Limb (tissue), 2 donors: ENCODE measurements around the gene HPSE2.

Source experiments
- DNase-seq, 2 donors: peaks; one replicate each; pipeline ENCODE4 v3.0.0-alpha.2; 2016; ENCODE audit errors: extremely low spot score in 2 of 2

Gene HPSE2

DNA sequence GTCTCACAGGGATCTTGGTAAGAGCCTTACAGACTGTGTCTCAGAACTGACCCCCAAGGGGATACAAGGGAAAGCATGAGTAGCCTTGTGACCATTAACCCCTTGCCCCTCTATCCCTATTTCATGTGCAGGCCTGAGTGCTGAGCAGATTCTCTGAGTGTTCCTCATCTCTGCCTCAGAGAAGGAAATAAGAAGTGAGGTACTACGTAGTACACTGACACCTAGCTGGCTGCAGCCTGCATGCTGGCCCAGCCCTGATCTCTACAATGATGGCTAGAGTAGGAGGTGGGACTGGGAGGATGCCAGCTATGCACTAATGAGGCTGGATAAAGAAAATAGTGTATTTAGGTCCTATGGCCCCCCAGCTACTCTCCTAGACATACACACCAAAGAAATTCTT lies 614.0 kb downstream of the HPSE2 start:
- no peak for DNase-seq

DNA sequence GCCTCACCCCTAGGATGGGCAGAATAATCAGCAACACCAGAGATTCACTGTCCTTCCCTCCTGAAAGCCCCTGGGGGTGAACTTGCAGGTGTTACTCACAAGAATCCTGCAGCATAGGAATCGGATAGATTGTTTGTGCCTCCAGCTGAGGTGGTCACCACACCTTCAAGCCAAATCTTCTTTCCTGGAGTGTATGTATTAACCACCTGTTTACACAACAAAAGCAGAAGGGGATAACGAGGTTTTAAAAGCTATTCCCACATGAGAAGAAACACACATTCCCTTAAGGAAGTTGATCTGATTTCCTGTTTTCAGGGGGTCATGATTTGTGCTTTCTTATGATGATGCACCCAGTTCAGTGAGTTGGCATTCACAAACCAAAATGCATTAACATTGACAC lies 615.1 kb downstream of the HPSE2 start:
- no peak for DNase-seq

DNA sequence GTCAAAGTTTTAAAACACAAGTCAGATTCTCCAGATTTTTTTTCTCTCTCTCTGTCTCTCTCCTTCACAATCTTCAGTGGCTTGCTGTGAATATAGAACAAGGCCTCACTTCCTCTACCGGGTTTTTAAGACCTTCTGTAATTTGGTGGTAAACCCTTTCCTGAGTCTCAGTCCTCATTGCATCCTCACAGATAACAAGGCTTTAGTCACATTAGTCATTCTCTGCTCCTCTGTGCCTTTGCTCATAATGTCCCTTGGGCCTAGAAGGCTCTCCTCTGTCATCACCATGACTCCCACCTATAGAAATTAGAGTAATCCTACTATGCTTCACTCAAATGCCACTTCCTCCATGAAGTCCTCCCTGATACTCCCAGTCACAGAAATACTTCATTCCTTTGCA lies 616.2 kb downstream of the HPSE2 start:
- no peak for DNase-seq

DNA sequence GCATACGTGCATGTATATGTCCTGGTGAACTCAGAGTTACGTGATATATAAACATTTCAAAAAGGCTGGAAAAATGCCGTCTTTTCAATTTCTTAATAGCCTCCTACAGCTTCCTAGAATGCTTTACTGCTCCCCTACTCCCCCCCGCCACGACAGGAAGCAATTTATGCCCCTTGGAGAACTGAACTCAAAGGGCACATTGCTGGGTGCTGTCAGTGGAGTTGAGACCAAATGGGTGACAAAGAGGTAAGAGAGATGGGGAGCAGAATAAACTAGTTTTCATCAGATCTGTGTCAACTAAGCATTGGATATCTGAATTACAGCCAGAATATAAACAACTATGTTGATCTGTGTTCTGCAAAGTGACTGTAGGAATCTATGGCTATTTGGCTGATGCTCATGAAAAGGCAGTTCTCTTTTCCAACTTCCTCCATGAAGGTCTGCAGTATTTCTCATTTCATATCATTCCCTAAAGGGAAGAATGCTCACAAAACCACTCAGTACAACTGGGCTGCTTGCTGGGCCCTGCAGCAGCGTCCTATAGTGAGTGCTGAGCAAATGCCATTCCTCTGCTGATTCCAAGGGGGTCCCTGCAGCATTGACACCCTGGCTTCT lies 617.6 kb downstream of the HPSE2 start:
- no peak for DNase-seq

DNA sequence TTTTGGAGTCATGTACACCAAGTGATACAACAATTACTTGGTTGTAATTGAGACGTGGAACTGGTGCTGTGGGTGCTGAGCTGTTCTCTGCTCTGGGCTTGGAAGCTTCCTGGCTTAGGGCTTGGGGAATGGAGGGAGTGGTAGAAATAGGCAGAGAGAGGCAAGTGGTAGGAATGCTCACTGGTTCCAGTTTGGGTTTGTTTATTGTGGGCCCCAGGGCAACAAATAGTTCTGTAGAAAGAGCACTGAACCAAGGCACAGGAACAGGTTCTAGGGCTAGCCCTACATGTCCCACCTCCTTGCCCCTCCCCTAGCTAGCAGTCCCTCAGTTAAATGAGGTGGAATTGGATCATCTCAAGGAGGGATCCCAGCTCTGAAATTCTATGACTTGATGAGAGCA lies 622.2 kb downstream of the HPSE2 start:
- no peak for DNase-seq

DNA sequence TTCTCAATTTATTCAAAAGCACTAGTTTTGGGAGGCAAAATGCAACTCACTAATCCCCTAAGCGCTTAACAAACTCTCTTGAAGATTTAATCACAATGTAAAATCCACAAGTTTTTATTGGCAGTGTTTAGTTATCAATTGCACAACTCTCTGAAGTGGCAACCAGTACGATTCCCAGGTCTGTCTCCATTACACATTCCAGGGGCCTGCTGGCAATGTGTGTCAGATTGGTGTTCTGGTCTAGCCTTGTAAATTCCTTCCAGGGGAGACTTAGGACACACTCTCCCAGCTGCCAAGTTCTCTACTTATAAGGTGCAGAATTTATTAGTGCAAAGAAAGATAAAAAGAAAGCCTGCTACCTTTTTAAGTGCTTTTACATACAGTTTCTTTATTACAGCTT lies 624.2 kb downstream of the HPSE2 start:
- no peak for DNase-seq

DNA sequence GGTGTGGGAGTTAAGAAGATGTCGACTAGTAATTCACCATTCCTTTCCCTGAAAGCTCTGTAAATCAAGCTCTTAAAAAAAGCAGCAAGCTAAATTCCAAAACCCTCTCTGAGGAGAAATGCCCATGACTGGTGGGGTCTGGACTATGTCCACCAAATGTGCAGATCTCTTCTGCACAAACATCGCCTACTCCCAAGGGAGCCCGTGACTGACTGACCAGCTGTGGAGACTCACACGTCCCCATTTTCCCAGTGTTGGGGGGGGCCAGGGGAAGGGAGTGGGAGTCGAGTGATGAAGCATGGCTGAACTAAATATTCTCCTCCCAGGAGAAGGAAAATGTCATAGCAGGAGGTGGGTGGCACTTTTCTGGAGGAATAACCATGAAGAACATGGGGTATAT lies 624.8 kb downstream of the HPSE2 start:
- DNase-seq = no peak

DNA sequence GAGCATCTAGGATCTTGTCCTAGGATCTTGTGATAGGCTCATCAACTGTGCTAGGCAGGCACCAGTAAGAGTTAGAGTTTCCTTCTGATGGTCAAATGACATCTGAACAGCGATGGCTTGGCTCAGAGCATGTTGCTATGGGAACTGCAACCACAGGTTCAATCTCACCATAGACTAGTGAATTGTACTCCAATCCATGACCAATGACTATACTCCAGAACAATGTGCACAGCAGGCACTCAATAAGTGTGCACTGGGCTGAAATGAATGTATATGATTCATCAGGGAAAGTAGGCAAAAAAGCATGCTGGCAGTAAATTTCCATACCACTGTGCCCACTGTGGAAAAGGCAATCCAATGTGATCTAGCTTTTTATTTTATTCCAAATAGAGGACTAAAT lies 625.4 kb downstream of the HPSE2 start:
- DNase-seq = no peak

DNA sequence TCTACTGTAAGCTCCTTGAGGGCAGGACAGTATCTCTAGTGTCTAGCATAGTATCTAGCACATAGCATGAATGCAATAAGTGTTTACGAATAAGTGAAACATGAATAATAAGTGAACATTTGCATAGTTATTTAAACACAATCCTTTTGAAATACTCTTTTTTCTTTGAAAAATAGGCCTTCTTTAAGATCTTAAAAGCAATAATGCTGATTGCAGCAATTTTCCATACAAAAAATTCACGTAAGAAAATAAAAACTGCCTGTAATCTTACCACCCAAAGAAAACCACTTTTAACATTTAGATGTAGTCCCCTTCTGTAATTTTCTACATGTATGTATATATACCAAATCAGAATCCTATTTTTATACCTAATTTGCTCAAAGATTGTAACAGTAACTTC lies 626.4 kb downstream of the HPSE2 start:
- no peak for DNase-seq

DNA sequence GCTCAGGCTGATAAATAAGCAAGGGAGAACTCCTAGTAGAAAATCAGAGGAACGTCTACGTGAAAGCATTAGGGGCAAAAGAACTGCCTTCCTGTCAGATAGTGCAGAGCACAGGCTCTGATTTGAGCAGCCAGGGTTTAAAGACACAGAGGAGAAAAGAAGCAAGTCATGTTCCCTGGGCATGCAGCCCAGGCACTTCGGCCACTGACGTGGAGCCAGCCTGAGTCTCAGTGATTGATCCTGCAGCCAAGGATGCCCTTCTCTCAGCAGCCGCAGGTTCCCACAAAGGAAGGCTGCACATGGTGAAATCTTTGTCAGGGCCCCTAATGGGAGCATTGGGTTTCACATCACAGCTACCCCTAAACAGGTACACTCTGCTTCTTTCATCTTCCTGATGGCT lies 627.2 kb downstream of the HPSE2 start:
- no peak for DNase-seq

DNA sequence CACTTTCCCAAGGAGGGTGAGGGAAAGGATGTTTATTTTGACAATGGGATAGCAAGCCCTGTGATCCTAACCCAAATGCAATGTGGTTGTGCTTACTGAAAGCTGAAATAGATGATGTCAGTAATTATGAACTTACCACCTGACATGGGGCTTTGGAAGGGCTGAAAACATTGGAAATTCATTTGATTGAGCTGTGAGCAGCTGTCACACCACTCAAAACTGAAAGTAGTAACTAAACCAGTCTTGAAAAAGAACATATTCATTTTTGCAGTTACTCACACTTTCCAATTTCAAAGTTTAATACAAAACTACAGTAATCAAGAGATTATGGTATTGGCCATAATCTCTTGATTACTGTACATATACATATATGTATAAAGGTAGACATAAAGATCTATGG lies 633.4 kb downstream of the HPSE2 start:
- no peak for DNase-seq

DNA sequence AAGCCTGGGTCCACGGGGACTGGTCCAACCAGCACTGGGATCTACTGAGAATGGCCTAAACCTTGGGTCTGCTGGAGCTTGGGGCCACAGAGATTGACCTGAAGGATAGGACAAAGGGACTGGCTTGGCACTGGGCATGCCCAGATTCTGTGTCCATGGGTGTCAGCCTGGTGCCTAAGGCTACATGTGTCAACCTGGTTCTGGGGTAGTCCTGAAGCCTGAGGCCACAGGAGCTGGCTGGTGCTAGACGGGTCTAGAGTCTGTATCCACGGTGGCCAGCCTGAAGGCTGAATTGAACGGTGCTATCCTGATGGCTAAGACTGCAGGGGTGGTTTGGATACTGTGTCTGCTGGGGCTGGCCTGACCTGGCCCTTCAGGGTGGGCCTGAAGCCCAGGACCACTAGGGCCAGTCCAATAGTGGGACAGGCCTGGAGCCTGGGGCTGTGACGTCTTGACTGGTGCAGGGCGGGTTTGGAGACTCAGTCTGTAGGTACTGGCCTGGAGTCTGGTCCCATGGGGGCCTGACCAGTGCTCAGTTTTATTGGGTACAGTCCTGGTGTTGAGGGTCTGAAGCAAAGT lies 636.5 kb downstream of the HPSE2 start:
- DNase-seq = no peak

DNA sequence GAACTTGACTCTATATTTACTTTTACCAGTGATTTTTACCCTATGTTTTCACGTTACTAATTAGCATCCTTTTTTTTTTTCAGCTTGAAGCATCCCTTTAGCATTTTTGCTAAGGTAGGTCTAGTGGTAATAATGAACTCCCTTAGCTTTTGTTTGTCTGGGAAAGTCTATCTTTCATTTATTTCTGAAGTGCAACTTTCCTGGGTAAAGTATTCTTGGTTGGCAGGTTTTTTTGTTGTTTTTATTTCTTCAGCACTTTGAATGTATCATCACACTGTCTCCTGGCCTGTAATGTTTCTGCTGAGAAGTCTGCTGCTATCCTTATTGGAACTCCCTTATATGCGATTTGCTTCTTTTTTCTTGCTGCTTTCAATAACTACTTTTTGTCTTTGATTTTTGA lies 639.2 kb downstream of the HPSE2 start:
- no peak for DNase-seq

DNA sequence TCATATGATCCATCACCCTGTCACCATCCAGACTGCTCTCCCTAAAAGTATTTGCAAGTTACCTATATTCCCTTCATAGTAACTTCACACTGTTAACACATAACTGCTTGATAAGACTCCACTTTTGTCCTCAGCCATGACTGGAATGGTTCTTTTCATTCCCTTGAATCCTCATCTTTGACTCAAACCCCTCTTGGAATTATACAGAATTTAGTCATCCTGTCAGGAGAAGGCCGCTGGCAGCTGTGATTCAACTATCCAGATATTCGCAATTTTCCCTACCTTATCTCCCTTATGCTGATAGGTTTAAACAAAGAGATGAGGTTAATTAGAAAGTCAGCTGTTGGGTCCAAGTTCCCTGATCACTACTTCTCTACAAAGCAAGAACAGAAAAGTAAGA lies 646.0 kb downstream of the HPSE2 start:
- DNase-seq = no peak

DNA sequence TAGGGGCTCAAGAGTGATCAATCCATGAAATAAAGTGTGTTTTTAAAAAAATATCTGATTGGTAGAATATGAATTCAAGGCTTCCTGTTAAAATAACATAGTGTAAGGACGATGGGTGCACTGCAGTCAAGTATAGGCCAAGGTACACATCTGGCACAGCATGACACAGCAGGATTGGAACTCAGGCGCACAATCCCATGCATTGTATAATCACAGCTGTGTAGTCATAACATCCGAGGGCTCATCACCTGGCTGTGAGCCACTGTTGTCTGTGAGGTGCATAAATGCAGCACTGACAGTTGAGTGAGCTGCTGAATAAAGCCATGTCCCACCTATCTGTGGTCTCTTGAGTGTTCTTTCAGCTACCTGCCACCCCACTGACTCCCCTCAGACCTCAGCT lies 646.6 kb downstream of the HPSE2 start:
- no peak for DNase-seq

DNA sequence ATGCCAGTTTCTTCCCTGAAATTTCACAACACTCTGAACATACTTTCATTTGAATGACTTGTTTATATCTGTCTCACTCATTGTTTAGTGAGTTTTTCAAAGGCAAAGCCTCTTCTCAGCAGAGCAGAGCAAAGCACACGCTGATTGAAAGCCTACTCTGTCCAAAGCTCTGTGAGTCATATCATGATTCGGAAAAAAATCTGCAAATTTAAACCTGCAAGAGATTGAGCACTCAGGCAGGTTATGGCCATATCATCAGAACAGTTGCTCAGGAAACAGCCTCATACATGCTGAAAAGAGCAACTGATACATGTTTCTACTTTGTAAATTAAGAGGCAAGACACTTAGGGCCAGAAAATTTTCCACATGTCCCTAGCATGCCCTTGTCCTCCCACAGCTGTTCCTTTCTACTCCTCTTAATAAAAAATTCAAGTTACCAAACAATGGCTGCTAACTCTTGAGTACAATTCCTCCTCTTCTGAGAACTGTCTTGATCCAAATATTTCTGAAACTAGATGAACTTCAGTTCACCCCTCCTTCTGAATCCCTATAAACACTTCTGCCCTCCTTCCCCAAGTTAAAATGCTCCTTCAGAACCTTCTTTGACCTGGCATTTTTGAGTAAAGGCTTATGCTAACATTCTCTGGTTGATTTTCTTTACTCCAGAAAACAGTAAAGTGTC lies 648.4 kb downstream of the HPSE2 start:
- no peak for DNase-seq

DNA sequence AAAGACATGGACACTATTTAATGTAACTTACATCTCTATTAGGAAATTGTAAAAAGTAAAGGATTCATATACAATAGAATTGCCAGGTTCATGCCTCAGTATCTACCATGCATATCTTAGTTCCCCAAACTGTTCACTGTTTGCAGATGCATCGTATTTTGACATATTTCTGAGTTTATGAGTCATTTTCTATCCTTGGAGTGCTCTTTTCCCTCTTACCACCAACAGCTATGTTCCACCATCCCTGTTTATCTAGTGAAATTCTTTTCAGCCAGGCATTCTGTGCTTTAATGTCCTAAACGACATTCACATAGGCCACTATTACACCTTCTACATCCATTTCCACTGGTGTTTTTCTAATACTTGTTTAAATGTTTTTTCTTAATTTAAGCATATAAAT lies 649.6 kb downstream of the HPSE2 start:
- DNase-seq = no peak

DNA sequence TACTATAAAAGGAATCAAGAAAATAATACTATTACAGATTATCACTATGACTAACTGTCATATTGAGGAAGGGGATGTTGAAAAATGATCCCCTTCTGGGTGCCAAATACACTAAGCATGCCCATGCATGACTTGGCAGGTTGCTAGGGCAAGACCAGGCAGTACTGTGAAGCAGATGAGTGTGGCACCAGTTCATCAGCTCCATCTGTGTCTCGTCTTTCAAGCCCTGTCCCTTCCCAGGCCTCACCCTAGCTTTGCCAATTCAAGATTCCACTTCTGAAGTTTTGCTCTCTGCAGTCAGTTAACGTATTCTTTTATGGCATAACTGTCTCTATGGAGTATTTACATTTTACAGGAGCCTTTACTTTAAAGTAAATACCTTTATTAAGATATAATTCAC lies 653.3 kb downstream of the HPSE2 start:
- DNase-seq = no peak

DNA sequence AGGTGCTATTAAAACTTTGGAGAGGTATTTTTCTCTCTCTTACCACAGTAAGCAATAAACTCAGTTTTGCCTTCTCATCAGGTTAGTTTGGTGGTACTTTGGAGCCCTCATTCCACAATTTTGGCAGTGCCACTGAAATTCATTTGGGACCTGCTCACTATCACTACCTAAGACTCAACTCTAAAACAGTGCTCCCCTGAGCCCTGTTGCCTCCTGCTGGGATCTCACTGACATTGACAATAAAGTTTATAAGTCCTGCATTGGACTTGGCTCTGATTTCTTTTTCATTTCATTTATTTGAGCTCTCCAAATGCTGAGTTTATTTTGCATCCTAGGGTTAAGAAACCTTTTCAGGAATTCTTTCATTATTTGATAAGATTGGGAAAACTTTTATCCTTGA lies 658.1 kb downstream of the HPSE2 start:
- DNase-seq = no peak

DNA sequence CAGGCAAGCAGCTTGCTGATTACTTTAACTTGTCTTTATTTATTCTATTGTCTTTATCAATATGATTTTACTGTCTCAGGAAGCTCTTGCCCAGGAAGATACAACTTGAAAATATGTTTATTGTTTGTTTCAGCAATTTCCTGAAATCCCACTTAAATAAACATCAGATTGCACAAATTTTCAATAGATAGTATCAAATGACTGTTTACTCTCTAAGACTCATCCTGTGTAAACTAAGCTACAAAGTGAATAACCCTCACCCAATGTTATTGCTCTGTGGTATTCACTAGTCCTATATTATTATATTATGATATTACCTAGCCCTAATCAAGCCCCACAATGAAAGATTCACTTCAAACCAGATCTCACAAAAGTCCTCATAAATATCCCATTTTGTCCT lies 658.5 kb downstream of the HPSE2 start:
- no peak for DNase-seq

DNA sequence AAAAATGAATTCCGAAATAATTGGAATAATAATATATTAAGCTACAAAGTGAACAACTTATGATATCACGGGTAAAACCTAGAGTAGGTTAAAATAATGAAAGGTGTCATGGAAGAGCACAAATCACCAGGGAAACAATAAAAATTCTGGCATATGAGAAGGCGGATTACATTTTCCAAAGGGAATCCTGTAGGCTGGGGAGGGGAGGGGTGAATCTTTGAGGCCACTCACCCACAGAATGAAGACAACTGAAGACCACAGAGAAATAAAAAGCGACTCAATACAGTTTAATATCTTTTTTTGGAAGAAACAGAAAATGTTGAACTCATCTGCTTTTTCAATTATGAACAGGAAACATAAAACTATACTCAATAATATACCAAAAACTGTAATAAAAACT lies 659.6 kb downstream of the HPSE2 start:
- DNase-seq = no peak

DNA sequence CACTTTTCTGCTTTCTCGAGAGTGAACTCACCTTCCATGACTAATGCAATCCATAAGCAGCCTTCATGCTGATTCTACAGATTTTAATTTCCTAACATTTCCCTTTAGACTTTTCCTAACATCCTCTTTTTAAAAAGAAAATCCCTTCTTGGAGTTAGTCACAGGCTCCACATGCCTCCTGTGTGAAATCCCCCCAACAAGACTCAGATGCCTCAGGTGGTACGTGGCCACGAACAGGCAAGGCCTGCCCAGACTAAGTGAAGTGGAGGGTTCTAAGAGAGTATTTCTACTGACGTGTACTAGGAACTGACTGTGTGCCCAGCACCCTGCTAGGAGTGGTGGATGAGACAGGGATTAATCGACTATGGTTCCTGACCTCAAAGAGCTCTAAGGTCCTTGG lies 663.1 kb downstream of the HPSE2 start:
- DNase-seq = no peak

DNA sequence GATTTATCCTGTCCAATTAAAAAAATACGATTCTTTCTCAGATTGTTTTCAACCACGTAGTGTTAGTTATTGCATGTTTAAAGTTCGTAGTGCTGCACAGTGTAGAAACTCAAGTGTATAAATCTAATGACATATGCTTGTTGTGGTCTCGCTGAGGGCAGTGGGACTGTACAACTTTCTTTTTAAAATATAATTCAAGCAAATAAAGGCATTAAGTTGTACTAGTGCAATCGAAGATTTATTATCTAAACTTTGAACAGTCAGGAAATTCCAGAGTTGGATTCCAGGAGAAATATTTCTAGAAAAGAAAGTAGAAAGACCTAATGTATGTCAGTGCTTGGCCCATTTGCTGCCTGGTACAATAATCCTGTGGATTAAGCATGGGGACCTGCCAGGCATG lies 664.8 kb downstream of the HPSE2 start:
- no peak for DNase-seq
